HepG2 (cell line): ENCODE results near the gene FBXO24. TPM values are rescaled to one million over a fixed set of nuclear protein-coding genes. Genes with fewer than 3 reads are reported as not detected.

Experiments used
- AHR ChIP-seq: IDR thresholded peaks from 2 replicates; pipeline ENCODE4 v1.6.1; 2018; ENCODE audit warnings: missing genetic modification reagents, missing compliant biosample characterization
- DRAP1 ChIP-seq: IDR thresholded peaks from 2 replicates; pipeline ENCODE4 v1.6.1; 2016; ENCODE audit warnings: missing genetic modification reagents, missing compliant biosample characterization
- EED ChIP-seq: sonication (generic); formaldehyde crosslinking; IDR thresholded peaks from 2 replicates; pipeline ENCODE4 v1.5.0; 2020; ENCODE audit warnings: mild to moderate bottlenecking, missing genetic modification reagents
- KAT2B ChIP-seq: fragments of 150-350 bp; IDR thresholded peaks from 2 replicates; pipeline ENCODE4 v1.6.1; 2014; ENCODE audit warnings: low read depth, low read length, borderline replicate concordance
- MAFK ChIP-seq, 2 experiments: IDR thresholded peaks in 1 of 2; conservative IDR thresholded peaks in 1 of 2; 2 replicates each; pipeline ENCODE4 v1.6.1; 2011; ENCODE audit warnings: improper control_type of control experiment in 2 of 2, low read length in 2 of 2
- MIER2 ChIP-seq: IDR thresholded peaks from 2 replicates; pipeline ENCODE4 v1.6.1; 2016; ENCODE audit warnings: missing biosample characterization, missing genetic modification reagents
- MYC ChIP-seq: sonication (generic); formaldehyde crosslinking; IDR thresholded peaks from 2 replicates; pipeline ENCODE4 v1.9.0; 2021; ENCODE audit warnings: missing genetic modification reagents, borderline replicate concordance
- NAIF1 ChIP-seq: sonication (generic); formaldehyde crosslinking; IDR thresholded peaks from 2 replicates; pipeline ENCODE4 v1.5.0; 2020; ENCODE audit warnings: mild to moderate bottlenecking, missing genetic modification reagents, borderline replicate concordance
- NFKBIZ ChIP-seq: IDR thresholded peaks from 2 replicates; pipeline ENCODE4 v1.6.1; 2018; ENCODE audit warnings: missing genetic modification reagents, missing compliant biosample characterization
- RELA ChIP-seq: sonication (generic); formaldehyde crosslinking; IDR thresholded peaks from 2 replicates; pipeline ENCODE4 v1.4.0; 2020; ENCODE audit warnings: missing genetic modification reagents
- SAFB2 ChIP-seq: sonication (generic); formaldehyde crosslinking; IDR thresholded peaks from 2 replicates; pipeline ENCODE4 v1.5.1; 2020; ENCODE audit warnings: missing genetic modification reagents, low read depth, mild to moderate bottlenecking, borderline replicate concordance
- SSRP1 ChIP-seq: IDR thresholded peaks from 2 replicates; pipeline ENCODE4 v1.6.1; 2016; ENCODE audit warnings: control low read depth
- TBP ChIP-seq: sonication (generic); formaldehyde crosslinking; IDR thresholded peaks from 2 replicates; pipeline ENCODE4 v1.5.0; 2020; ENCODE audit warnings: missing genetic modification reagents
- ZBTB39 ChIP-seq: sonication (generic); formaldehyde crosslinking; IDR thresholded peaks from 2 replicates; pipeline ENCODE4 v1.5.0; 2020; ENCODE audit warnings: missing genetic modification reagents
- ZNF430 ChIP-seq: sonication (generic); formaldehyde crosslinking; IDR thresholded peaks from 2 replicates; pipeline ENCODE4 v1.9.0; 2021; ENCODE audit warnings: mild to moderate bottlenecking, missing genetic modification reagents
- ZNF547 ChIP-seq: sonication (generic); formaldehyde crosslinking; IDR thresholded peaks from 2 replicates; pipeline ENCODE4 v1.5.1; 2020; ENCODE audit warnings: mild to moderate bottlenecking, missing genetic modification reagents
- ZNF629 ChIP-seq: sonication (generic); formaldehyde crosslinking; conservative IDR thresholded peaks from 2 replicates; pipeline ENCODE4 v1.5.0; 2020; ENCODE audit warnings: missing genetic modification reagents
- ZNF672 ChIP-seq: sonication (generic); formaldehyde crosslinking; IDR thresholded peaks from 2 replicates; pipeline ENCODE4 v1.8.1; 2022; ENCODE audit warnings: missing genetic modification reagents
- polyA plus RNA-seq, 8 experiments: library from polyadenylated mRNA; depleted of rRNA in 3 of 8; stranded (reverse) in 7 of 8; unstranded in 1 of 8; fragments of >200 nt; fragmentation: Illumina TruSeq in 4 of 8; extraction: Trizol in 4 of 8; gene quantifications; 2 replicates each; pipeline versions ENCODE4 v1.2.1 to v1.2.3, GENCODE V29; 2011 to 2016; ENCODE audit warnings: low read depth in 4 of 8, missing spikeins in 1 of 8, mixed read lengths in 1 of 8; ENCODE audit not compliant: insufficient read depth in 1 of 8
- total RNA-seq, 5 experiments: library from RNA; depleted of rRNA; stranded (reverse); fragments of >200 nt; fragmentation: Illumina TruSeq; extraction: Trizol; gene quantifications; 2 replicates each; pipeline ENCODE4 v1.2.3, GENCODE V29; 2016; ENCODE audit warnings: low read depth in 1 of 5
- TF ChIP-seq, protein P1 (sequence below): sonication (generic); formaldehyde crosslinking; IDR thresholded peaks from 2 replicates; pipeline ENCODE4 v1.5.0; 2020; ENCODE audit warnings: mild to moderate bottlenecking, missing genetic modification reagents, borderline replicate concordance
- TF ChIP-seq, protein P2 (sequence below): sonication (generic); IDR thresholded peaks from 2 replicates; pipeline ENCODE4 v1.6.1; 2016; ENCODE audit warnings: low read depth, borderline replicate concordance
- TF ChIP-seq, protein P3 (sequence below): sonication (generic); formaldehyde crosslinking; IDR thresholded peaks from 2 replicates; pipeline ENCODE4 v1.8.0; 2022; ENCODE audit warnings: low read depth, missing genetic modification reagents

FBXO24 gene
- total and polyA plus RNA-seq, 2 of the 13 experiments (the other 11 are each of a cell fraction or from before 2014, with no cell fraction given): 0.20 to 0.55 TPM

- TF ChIP-seq KAT2B (no peak), ZNF629 (no peak), MYC (CRISPR knock-in tag) (peak; percentile 38; the same call in 1 of the 2 replicates), SAFB2 (CRISPR knock-in tag) (0 out of 2 replicates have a peak, but pooled peaks have one; percentile 30), ZNF430 (CRISPR knock-in tag) (peak; percentile 79; the same call in 1 of the 2 replicates), TBP (CRISPR knock-in tag) (no peak), SSRP1 (no peak), NFKBIZ (CRISPR knock-in tag) (no peak), RELA (CRISPR knock-in tag) (no peak), ZNF672 (CRISPR knock-in tag) (no peak), EED (no peak), ZBTB39 (CRISPR knock-in tag) (no peak), MIER2 (CRISPR knock-in tag) (no peak), ZNF547 (CRISPR knock-in tag) (peak; percentile 89), DRAP1 (peak; percentile 93), NAIF1 (0 out of 2 replicates have a peak, but pooled peaks have one; percentile 40), AHR (CRISPR knock-in tag) (peak; percentile 39; the same call in 1 of the 2 replicates), MAFK (conservative IDR thresholded peaks at IDR 0.05 in 1 of 2, IDR thresholded peaks at IDR 0.05 in 1 of 2; ENCODE audit: low read length in 2 of 2) (no peak)
- TF ChIP-seq, protein P1, sequence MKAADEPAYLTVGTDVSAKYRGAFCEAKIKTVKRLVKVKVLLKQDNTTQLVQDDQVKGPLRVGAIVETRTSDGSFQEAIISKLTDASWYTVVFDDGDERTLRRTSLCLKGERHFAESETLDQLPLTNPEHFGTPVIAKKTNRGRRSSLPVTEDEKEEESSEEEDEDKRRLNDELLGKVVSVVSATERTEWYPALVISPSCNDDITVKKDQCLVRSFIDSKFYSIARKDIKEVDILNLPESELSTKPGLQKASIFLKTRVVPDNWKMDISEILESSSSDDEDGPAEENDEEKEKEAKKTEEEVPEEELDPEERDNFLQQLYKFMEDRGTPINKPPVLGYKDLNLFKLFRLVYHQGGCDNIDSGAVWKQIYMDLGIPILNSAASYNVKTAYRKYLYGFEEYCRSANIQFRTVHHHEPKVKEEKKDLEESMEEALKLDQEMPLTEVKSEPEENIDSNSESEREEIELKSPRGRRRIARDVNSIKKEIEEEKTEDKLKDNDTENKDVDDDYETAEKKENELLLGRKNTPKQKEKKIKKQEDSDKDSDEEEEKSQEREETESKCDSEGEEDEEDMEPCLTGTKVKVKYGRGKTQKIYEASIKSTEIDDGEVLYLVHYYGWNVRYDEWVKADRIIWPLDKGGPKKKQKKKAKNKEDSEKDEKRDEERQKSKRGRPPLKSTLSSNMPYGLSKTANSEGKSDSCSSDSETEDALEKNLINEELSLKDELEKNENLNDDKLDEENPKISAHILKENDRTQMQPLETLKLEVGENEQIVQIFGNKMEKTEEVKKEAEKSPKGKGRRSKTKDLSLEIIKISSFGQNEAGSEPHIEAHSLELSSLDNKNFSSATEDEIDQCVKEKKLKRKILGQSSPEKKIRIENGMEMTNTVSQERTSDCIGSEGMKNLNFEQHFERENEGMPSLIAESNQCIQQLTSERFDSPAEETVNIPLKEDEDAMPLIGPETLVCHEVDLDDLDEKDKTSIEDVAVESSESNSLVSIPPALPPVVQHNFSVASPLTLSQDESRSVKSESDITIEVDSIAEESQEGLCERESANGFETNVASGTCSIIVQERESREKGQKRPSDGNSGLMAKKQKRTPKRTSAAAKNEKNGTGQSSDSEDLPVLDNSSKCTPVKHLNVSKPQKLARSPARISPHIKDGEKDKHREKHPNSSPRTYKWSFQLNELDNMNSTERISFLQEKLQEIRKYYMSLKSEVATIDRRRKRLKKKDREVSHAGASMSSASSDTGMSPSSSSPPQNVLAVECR (CRISPR knock-in tag): peak; percentile 96
- TF ChIP-seq, protein P2, sequence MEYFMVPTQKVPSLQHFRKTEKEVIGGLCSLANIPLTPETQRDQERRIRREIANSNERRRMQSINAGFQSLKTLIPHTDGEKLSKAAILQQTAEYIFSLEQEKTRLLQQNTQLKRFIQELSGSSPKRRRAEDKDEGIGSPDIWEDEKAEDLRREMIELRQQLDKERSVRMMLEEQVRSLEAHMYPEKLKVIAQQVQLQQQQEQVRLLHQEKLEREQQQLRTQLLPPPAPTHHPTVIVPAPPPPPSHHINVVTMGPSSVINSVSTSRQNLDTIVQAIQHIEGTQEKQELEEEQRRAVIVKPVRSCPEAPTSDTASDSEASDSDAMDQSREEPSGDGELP: peak; percentile 25; the same call in 1 of the 2 replicates
- TF ChIP-seq, protein P3, sequence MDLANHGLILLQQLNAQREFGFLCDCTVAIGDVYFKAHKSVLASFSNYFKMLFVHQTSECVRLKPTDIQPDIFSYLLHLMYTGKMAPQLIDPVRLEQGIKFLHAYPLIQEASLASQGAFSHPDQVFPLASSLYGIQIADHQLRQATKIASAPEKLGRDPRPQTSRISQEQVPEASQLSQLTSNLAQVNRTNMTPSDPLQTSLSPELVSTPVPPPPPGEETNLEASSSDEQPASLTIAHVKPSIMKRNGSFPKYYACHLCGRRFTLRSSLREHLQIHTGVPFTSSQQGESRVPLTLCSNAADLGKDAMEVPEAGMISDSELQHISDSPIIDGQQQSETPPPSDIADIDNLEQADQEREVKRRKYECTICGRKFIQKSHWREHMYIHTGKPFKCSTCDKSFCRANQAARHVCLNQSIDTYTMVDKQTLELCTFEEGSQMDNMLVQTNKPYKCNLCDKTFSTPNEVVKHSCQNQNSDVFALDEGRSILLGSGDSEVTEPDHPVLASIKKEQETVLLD: no peak; the same call in 1 of the 2 replicates
These were observed 47.3 kb upstream of the FBXO24 start, which contains the start of gene AGFG2 (continued) for GRCh38 chr7:100538654-100539435.
